ENCODE data around the gene VSX1. TPM values are rescaled to one million over a fixed set of nuclear protein-coding genes. Genes with fewer than 3 reads are reported as not detected.

Gene VSX1
- total RNA-seq, 6 donors from 2014 or later = not detected

- Histone ChIP-seq H3K4me3 (no peak overlapping the region), H3K4me1 (peaks cover 5 to 8% (median 6%) of the 10 kb centered on the region in 4 donors), H3K9me3 (no peaks in the 10 kb centered on the region), H3K27me3 (peaks cover 0 to 3% (median 0%) of the 10 kb centered on the region in 4 donors), H3K36me3 (no peaks in the 10 kb centered on the region), H3K27ac (no peak overlapping the region)
- 62 to 63% methylated on average over 7 to 9 of the region's 9 CpGs for WGBS, 2 donors
- no peak for DNase-seq
- TF ChIP-seq POLR2AphosphoS5 (IDR thresholded peaks at IDR 0.05) (no peak), POLR2A (IDR thresholded peaks at IDR 0.05) (no peak), CTCF (IDR thresholded peaks at IDR 0.05) (no peak), EP300 (IDR thresholded peaks at IDR 0.05) (no peak)
- peak in 1 of 2 donors; percentile 10 for ATAC-seq (ENCODE audit: low FRiP score in 2 of 2)
Observed at GRCh38 chr20:25065072-25065624, 16.8 kb downstream of the VSX1 start.

GRCh38 chr20:25064561-25065071 lies 17.3 kb downstream of the VSX1 start:
- DNase-seq = no peak
- ATAC-seq (ENCODE audit: low FRiP score in 2 of 2) = no peak
- 96 to 97% methylated on average over 4 of the region's 4 CpGs for WGBS, 2 donors

GRCh38 chr20:25063981-25064380 lies 18.0 kb downstream of the VSX1 start:
- peaks cover 8 to 12% (median 11%) of the 10 kb centered on the region in 4 donors for H3K4me1 ChIP-seq
- no peak overlapping the region for H3K27ac ChIP-seq
- TF ChIP-seq EP300 (IDR thresholded peaks at IDR 0.05) (no peak), CTCF (IDR thresholded peaks at IDR 0.05) (no peak), POLR2A (IDR thresholded peaks at IDR 0.05) (no peak), POLR2AphosphoS5 (IDR thresholded peaks at IDR 0.05) (no peak)
- DNase-seq = no peak
- no peak for ATAC-seq (ENCODE audit: low FRiP score in 2 of 2)
- H3K27me3 ChIP-seq = no peaks in the 10 kb centered on the region
- H3K9me3 ChIP-seq = no peaks in the 10 kb centered on the region
- no peaks in the 10 kb centered on the region for H3K36me3 ChIP-seq
- no peak overlapping the region for H3K4me3 ChIP-seq
- 80 to 84% methylated on average over 2 of the region's 2 CpGs for WGBS, 2 donors

More at GRCh38 chr20:25064561-25065071, 17.3 kb downstream of the VSX1 start:
- H3K27ac ChIP-seq = no peak overlapping the region
- H3K27me3 ChIP-seq = peaks cover 0 to 3% (median 0%) of the 10 kb centered on the region in 4 donors
- no peaks in the 10 kb centered on the region for H3K36me3 ChIP-seq
- TF ChIP-seq CTCF (IDR thresholded peaks at IDR 0.05) (no peak), EP300 (IDR thresholded peaks at IDR 0.05) (no peak), POLR2A (IDR thresholded peaks at IDR 0.05) (no peak), POLR2AphosphoS5 (IDR thresholded peaks at IDR 0.05) (no peak)
- peaks cover 5 to 8% (median 6%) of the 10 kb centered on the region in 4 donors for H3K4me1 ChIP-seq
- H3K9me3 ChIP-seq = no peaks in the 10 kb centered on the region
- no peak overlapping the region for H3K4me3 ChIP-seq

GRCh38 chr20:25063546-25063945 lies 18.4 kb downstream of the VSX1 start:
- ATAC-seq (ENCODE audit: low FRiP score in 2 of 2) (no peak), DNase-seq (no peak)
- Histone ChIP-seq H3K4me3 (no peak overlapping the region), H3K4me1 (peaks cover 12 to 16% (median 14%) of the 10 kb centered on the region in 4 donors), H3K9me3 (no peaks in the 10 kb centered on the region), H3K36me3 (no peaks in the 10 kb centered on the region), H3K27ac (no peak overlapping the region), H3K27me3 (no peaks in the 10 kb centered on the region)
- WGBS, 2 donors = 85 to 91% methylated on average over 10 to 11 of the region's 11 CpGs
- no peak for TF ChIP-seq POLR2AphosphoS5 (IDR thresholded peaks at IDR 0.05)

GRCh38 chr20:25062841-25063240 lies 19.1 kb downstream of the VSX1 start:
- TF ChIP-seq CTCF (IDR thresholded peaks at IDR 0.05) (no peak), EP300 (IDR thresholded peaks at IDR 0.05) (no peak), POLR2A (IDR thresholded peaks at IDR 0.05) (no peak), POLR2AphosphoS5 (IDR thresholded peaks at IDR 0.05) (no peak)
- H3K4me1 ChIP-seq = peaks cover 14 to 17% (median 16%) of the 10 kb centered on the region in 4 donors
- no peak for DNase-seq
- 79 to 80% methylated on average over 7 of the region's 7 CpGs for WGBS, 2 donors
- H3K27ac ChIP-seq = no peak overlapping the region
- no peaks in the 10 kb centered on the region for H3K27me3 ChIP-seq
- ATAC-seq (ENCODE audit: low FRiP score in 2 of 2) = no peak
- H3K9me3 ChIP-seq = no peaks in the 10 kb centered on the region
- H3K36me3 ChIP-seq = no peaks in the 10 kb centered on the region
- no peak overlapping the region for H3K4me3 ChIP-seq

Data from upper lobe of left lung (tissue), 6 donors.